HG03064 (cell line): ENCODE measurements around the gene CASP8AP2.
"Not testable (repeated sequence)": the region's sequence is repeated elsewhere in the genome, so short reads cannot be mapped to it uniquely, and the experiment has no call there.

Experiments
- ATAC-seq: cut with Tn5 transposase; IDR thresholded peaks from one replicate; pipeline ENCODE4 v1.9.1; 2021; ENCODE audit warnings: low read depth; ENCODE audit not compliant: unreplicated experiment

The CASP8AP2 gene

GRCh38 chr6:89886378-89887120 is 56.9 kb downstream of the CASP8AP2 start:
- no peak for ATAC-seq

- no peak for ATAC-seq
Observed at GRCh38 chr6:89887452-89888137, 57.9 kb downstream of the CASP8AP2 start.

- no peak for ATAC-seq
Observed at GRCh38 chr6:89888138-89888514, 58.4 kb downstream of the CASP8AP2 start.

- no peak for ATAC-seq
Observed at GRCh38 chr6:89888871-89889270, 59.2 kb downstream of the CASP8AP2 start.

GRCh38 chr6:89890845-89891528 is 61.3 kb downstream of the CASP8AP2 start:
- not testable (repeated sequence) for ATAC-seq

- ATAC-seq: not testable (repeated sequence)
Observed at GRCh38 chr6:89892577-89892976, 62.9 kb downstream of the CASP8AP2 start.

- ATAC-seq: no peak
Observed at GRCh38 chr6:89894169-89894568, 64.5 kb downstream of the CASP8AP2 start, which contains the start of gene GJA10. TSS of gene GJA10 (plus strand) at chr6:89894469. CDS start at chr6:89894469, 0 bp downstream.

- no peak for ATAC-seq
Observed at GRCh38 chr6:89895276-89895874, 65.7 kb downstream of the CASP8AP2 start.

- ATAC-seq: not testable (repeated sequence)
Observed at GRCh38 chr6:89910001-89910901, 80.6 kb downstream of the CASP8AP2 start.

GRCh38 chr6:89910902-89911240 is 81.2 kb downstream of the CASP8AP2 start:
- ATAC-seq: no peak

GRCh38 chr6:89916136-89916920 is 86.6 kb downstream of the CASP8AP2 start:
- no peak for ATAC-seq

- no peak for ATAC-seq
Observed at GRCh38 chr6:89917216-89917615, 87.5 kb downstream of the CASP8AP2 start.

GRCh38 chr6:89917801-89918366 is 88.2 kb downstream of the CASP8AP2 start:
- ATAC-seq: no peak
